Adrenal gland (tissue), 12 donors: ENCODE measurements around the gene ESRP2. TPM values are rescaled to one million over a fixed set of nuclear protein-coding genes. Genes with fewer than 3 reads are reported as not detected.

Experiments used
- DNase-seq, 7 donors: peaks; one replicate each; pipeline ENCODE4 v3.0.0-alpha.2; 2019 to 2020
- H3K27ac ChIP-seq, 5 donors: fragments of 200-600 bp; sonication (generic) in 4 of 5; 1 replicate in 3 of 5; 2 replicates in 2 of 5; pipeline versions ENCODE4 v1.5.1 to v1.8.0; 2016 to 2020; ENCODE audit warnings: mild to moderate bottlenecking in 1 of 5
- H3K27me3 ChIP-seq: fragments of 200-600 bp; 2 replicates; pipeline ENCODE4 v1.8.0; 2021
- H3K36me3 ChIP-seq, 2 donors: fragments of 200-600 bp; replicated peaks in 1 of 2; 1 replicate in 1 of 2; 2 replicates in 1 of 2; pipeline versions ENCODE4 v1.5.1 to v1.8.0; 2018 to 2022
- H3K4me1 ChIP-seq, 2 donors: fragments of 200-600 bp; replicated peaks in 1 of 2; 1 replicate in 1 of 2; 2 replicates in 1 of 2; pipeline versions ENCODE4 v1.5.1 to v1.8.0; 2018 to 2021
- H3K4me3 ChIP-seq, 4 donors: fragments of 200-600 bp; sonication (generic) in 3 of 4; one replicate each; pipeline ENCODE4 v1.5.1; 2016 to 2018
- H3K9me3 ChIP-seq, 3 donors: fragments of 200-600 bp; sonication (generic) in 1 of 3; replicated peaks in 1 of 3; 1 replicate in 2 of 3; 2 replicates in 1 of 3; pipeline versions ENCODE4 v1.5.1 to v1.8.0; 2016 to 2021
- CTCF ChIP-seq, 6 experiments: fragments of 450-650 bp in 4 of 6; fragments of 200-600 bp in 2 of 6; sonication (generic) in 1 of 6; IDR thresholded peaks; 1 replicate in 5 of 6; 2 replicates in 1 of 6; pipeline versions ENCODE4 v1.5.1 to v1.8.0; 2016 to 2021; ENCODE audit warnings: antibody characterized with exemption in 6 of 6, mild to moderate bottlenecking in 2 of 6, moderate library complexity in 1 of 6
- POLR2A ChIP-seq, 2 donors: fragments of 450-650 bp; IDR thresholded peaks; one replicate each; pipeline ENCODE4 v1.6.1; 2017; ENCODE audit warnings: antibody characterized with exemption in 2 of 2, mild to moderate bottlenecking in 2 of 2, moderate library complexity in 1 of 2
- WGBS, 4 donors: extraction: QIAGEN DNeasy Blood & Tissue Kit in 2 of 4; methylation state at CpG; one replicate each; pipeline versions ENCODE4 v1.1.5 to v1.1.7; 2013 to 2017; 5-methylcytosine and 5-hydroxymethylcytosine counted together
- intact Hi-C, 2 donors: fragments of 100-400 bp; cut with DNase I; formaldehyde crosslinking; loops; one replicate each; pipeline versions ENCODE4 v1.14.1 to v1.15.0; 2022 to 2023
- polyA plus RNA-seq, 3 donors: library from polyadenylated mRNA; stranded (reverse); fragments of 200-250 nt in 2 of 3; fragments of 350-450 nt in 1 of 3; fragmentation: Illumina TruSeq in 1 of 3; extraction: RNeasy Lipid Tissue Mini Kit (QIAGEN cat#74804) in 1 of 3; gene quantifications; one replicate each; pipeline ENCODE4 v1.2.3, GENCODE V29; 2013 to 2014
- total RNA-seq, 9 donors: library from RNA; depleted of rRNA in 4 of 9; stranded (reverse); fragments of >200 nt in 4 of 9; fragments of 120-200 nt in 1 of 9; fragmentation: NEBNext Ultra II Directional in 1 of 9; extraction: Animal tissue kit (Norgen Biotek cat#: 25700) in 1 of 9; gene quantifications; one replicate each; pipeline versions ENCODE4 v1.1.0 to v1.2.4, GENCODE V29; 2013 to 2023
- donor health status: healthy with polysubstance abuse.
- donor health status: Bipolar disorder and iron deficiency.
- donor health status: DM: yes; HTN: yes; CAD: no.
- donor health status: DM: no; HTN: no; CAD: no.
- donor health status: DM: no; HTN: no; CAD: no.
- donor health status: DM: yes; HTN: yes; CAD: no.

The ESRP2 gene
- total and polyA plus RNA-seq, 12 donors = 0.13 to 2.2 (median 0.43) TPM

DNA sequence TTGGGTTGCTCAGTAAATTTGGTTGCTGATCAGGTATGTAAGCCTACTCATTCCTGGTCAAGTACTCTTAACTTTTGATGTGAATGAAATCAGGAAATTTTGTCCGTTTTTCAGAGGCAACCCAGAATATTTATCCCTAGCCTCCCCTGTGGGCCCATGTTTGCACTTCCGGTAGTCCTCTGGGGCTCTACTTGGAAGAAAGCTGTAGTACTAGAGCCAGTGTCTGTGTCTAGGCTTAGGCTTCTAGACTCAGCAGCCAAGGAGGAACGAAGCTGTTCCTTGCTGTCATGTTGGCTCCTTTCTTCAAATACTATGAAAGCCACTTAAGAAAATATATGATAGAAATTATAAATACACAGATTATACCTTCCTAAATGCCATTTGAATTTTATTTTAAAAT is 21.2 kb downstream of the ESRP2 start:
- TF ChIP-seq CTCF (IDR thresholded peaks at IDR 0.05) (no peak), POLR2A (IDR thresholded peaks at IDR 0.05) (no peak)
- 85 to 97% (median 94%) methylated on average over 3 of the region's 3 CpGs for WGBS, 4 donors

GRCh38 chr16:68206245-68206644 is 29.7 kb downstream of the ESRP2 start:
- DNase-seq = no peak
- no peak overlapping the region for H3K4me3 ChIP-seq
- no peak overlapping the region for H3K27ac ChIP-seq
- H3K27me3 ChIP-seq = no peaks in the 10 kb centered on the region
- intact Hi-C loops = no loop called here
- WGBS, 4 donors = 89 to 96% (median 92%) methylated on average over 2 of the region's 2 CpGs
- no peaks in the 10 kb centered on the region for H3K36me3 ChIP-seq
- no peaks in the 10 kb centered on the region for H3K9me3 ChIP-seq
- H3K4me1 ChIP-seq = no peaks in the 10 kb centered on the region
- TF ChIP-seq POLR2A (IDR thresholded peaks at IDR 0.05) = no peak
- TF ChIP-seq CTCF (IDR thresholded peaks at IDR 0.05) = no peak

More for the DNA sequence above, 21.2 kb downstream of the ESRP2 start:
- intact Hi-C loops = no loop called here
- no peaks in the 10 kb centered on the region for H3K4me1 ChIP-seq
- H3K36me3 ChIP-seq = no peaks in the 10 kb centered on the region
- no peaks in the 10 kb centered on the region for H3K27me3 ChIP-seq
- DNase-seq = no peak
- no peak overlapping the region for H3K27ac ChIP-seq
- no peak overlapping the region for H3K4me3 ChIP-seq
- no peaks in the 10 kb centered on the region for H3K9me3 ChIP-seq

DNA sequence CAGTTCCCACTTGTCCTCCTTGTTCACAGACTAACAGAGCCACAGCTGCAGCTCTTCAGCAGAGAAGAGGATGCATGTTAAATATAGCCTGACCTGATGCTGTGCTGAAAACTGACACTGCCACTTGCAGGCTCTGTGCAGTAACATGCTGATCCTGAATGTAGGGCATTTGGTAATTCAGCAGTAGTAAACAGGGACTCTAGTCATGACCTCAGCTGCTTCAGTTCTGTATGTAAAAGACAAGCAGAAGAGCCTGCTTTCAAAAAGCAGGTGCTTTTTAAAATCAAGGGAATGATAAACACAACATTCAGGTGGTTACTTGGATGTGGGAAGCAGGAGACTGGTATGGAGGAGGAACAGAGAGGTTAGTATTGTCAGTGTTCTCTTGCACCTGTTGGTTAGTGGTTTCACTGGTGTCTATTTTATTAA is 33.8 kb downstream of the ESRP2 start:
- H3K9me3 ChIP-seq = no peaks in the 10 kb centered on the region
- intact Hi-C loops = no loop called here

DNA sequence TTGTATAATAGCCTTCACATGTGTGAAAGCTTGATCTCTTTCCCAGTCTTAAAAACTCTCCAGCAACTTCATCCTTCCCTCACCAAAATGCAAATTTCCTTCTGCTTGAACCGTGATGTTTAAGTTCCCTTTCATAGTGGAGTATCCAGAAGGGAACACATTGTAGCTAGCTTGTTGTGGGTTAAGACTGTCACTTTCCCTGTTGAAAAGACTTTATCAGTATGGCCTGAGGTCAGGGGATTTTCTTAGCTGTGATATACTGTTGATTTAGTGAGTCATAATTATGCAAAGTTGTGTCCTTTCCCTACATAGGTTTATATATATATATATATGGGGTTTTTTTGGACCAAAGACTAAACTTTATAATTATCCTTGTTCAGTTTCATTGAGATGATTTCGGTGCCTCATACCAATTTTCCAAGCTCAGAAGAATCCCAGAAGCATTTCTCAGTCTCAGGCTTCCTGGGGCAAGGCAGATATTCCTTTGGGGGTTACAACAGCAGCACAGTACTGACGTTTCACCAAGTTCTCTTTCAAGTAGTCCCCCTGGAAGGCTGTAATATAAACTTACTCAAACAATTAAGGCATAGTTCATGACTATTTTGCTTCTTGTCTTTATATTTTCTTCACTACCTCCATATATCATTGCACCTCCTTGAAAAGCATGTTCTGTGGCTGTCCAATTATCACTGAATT is 35.7 kb downstream of the ESRP2 start:
- 75 to 81% (median 79%) methylated on average over 3 of the region's 3 CpGs for WGBS, 4 donors
- H3K27ac ChIP-seq = no peak overlapping the region
- TF ChIP-seq POLR2A (IDR thresholded peaks at IDR 0.05) (no peak), CTCF (IDR thresholded peaks at IDR 0.05) (no peak)
- H3K36me3 ChIP-seq = no peaks in the 10 kb centered on the region
- no peak overlapping the region for H3K4me3 ChIP-seq
- no peaks in the 10 kb centered on the region for H3K9me3 ChIP-seq
- no peaks in the 10 kb centered on the region for H3K27me3 ChIP-seq
- H3K4me1 ChIP-seq = no peaks in the 10 kb centered on the region
- intact Hi-C loops = no loop called here
- DNase-seq = no peak

More for the DNA sequence above, 33.8 kb downstream of the ESRP2 start:
- Histone ChIP-seq H3K4me3 (no peak overlapping the region), H3K4me1 (no peaks in the 10 kb centered on the region), H3K27me3 (no peaks in the 10 kb centered on the region), H3K27ac (no peak overlapping the region), H3K36me3 (no peaks in the 10 kb centered on the region)
- DNase-seq = peak in 1 of 7 donors; percentile 60
- TF ChIP-seq CTCF (IDR thresholded peaks at IDR 0.05) = no peak
- TF ChIP-seq POLR2A (IDR thresholded peaks at IDR 0.05) = no peak
